ENCODE results near the gene ZC3H11A. TPM values are rescaled to one million over a fixed set of nuclear protein-coding genes. Genes with fewer than 3 reads are reported as not detected.
A peak's percentile ranks its signal among the peaks of the same experiment; 100 is the strongest.

ZC3H11A gene
- total RNA-seq, 4 donors from 2014 or later: 99.8 to 153 (median 110) TPM

DNA sequence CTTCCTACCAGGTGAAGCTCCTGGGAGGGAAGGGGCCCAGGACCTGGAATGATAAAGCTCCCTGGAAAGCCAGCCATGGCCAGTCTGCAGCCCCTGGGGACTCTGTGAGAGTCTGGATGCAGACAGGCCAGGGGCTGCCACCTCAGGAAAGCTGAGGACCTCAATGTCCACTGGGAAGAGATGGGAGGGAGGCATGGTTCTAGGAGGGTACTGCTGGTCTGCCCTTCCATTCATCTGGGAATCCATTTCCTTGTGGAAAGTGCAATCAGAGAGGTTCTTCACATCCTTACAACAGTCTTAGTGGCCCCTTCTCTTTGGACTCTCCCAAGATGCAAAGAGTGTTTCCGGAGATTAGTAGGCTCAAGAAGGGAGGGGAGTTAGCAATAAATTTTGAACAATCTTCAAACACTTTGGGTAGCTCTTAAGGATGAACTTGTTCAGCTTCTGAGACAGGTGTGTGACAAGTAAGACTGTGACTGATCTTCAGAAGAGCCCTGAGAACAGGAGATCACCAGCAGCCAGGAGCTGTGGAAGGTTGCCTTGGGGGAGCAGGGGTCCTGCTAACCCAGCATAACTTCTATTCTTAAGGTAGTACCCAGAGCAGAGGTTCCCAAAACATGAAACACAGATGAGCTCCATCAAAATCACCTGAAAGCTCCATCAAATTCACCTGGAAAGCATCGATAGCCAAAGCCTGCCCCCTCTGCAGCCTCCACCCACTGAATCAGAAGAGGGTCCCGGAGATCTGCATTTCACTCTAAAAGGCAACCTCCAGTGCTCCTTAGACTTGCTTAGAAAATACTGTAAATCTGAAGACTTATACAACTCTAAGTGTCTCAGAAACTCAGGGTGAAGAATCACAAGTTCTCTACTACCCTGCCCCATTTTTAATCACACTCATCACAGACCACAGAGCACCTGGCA lies 31.1 kb upstream of the ZC3H11A start:
- peak overlapping the region; percentile 36 for H3K27ac ChIP-seq
- DNase-seq (ENCODE audit: low spot score in 2 of 2): no peak
- no peak overlapping the region for H3K4me3 ChIP-seq
- H3K4me1 ChIP-seq: peaks cover 12% of the 10 kb centered on the region
- H3K27me3 ChIP-seq: no peaks in the 10 kb centered on the region
- TF ChIP-seq, protein P1, sequence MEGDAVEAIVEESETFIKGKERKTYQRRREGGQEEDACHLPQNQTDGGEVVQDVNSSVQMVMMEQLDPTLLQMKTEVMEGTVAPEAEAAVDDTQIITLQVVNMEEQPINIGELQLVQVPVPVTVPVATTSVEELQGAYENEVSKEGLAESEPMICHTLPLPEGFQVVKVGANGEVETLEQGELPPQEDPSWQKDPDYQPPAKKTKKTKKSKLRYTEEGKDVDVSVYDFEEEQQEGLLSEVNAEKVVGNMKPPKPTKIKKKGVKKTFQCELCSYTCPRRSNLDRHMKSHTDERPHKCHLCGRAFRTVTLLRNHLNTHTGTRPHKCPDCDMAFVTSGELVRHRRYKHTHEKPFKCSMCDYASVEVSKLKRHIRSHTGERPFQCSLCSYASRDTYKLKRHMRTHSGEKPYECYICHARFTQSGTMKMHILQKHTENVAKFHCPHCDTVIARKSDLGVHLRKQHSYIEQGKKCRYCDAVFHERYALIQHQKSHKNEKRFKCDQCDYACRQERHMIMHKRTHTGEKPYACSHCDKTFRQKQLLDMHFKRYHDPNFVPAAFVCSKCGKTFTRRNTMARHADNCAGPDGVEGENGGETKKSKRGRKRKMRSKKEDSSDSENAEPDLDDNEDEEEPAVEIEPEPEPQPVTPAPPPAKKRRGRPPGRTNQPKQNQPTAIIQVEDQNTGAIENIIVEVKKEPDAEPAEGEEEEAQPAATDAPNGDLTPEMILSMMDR (IDR thresholded peaks at IDR 0.05): no peak
- TF ChIP-seq EP300 (IDR thresholded peaks at IDR 0.05) (no peak), POLR2AphosphoS5 (IDR thresholded peaks at IDR 0.05) (no peak), POLR2A (IDR thresholded peaks at IDR 0.05) (no peak)
- no peaks in the 10 kb centered on the region for H3K36me3 ChIP-seq
- H3K9me3 ChIP-seq: no peaks in the 10 kb centered on the region
- WGBS: 89% methylated on average over 3 of the region's 3 CpGs

DNA sequence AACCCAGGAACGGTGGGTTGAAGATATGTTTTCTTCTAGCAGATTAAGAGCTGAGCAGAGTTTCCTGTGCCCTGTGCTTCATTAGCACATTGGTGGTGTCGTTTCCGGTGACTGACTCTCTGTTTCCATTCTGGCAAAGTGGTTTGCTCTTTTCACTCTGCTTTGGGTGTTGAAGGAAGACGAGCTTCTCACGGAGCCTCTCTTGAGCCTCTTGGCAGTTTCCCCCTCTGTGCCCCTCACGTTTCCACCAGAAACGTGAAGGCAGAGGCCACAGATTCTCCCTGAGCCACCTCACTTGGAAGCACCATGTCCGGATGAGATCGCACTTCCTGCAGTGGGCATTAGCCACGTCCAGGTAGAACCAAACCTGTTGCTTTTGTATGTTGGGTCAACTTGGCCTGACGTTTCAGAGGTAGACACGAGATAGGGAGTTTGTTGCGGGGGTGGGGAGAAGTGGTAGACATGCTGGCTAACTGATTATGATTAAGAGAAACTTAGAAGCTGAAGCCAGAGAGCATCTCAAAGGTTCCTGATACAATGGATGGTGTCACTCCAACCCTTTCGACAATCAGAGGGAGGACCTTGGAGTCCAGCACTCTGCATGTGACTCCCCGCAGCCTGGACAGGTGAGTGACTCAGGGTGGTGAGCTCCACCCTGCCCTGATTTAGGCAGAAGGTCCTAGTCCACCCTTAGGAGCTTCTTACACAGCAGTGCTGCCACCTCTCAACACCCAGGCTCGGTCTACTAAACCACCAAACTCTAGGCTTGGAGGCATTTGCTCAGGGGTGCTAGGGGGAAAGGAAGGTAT lies 30.2 kb upstream of the ZC3H11A start, which contains the start of gene LAX1:
Gene LAX1 (plus strand): TSS at position 155 of the 809 bp plus-strand sequence. CDS start 383 bp downstream, at position 538.
- Histone ChIP-seq H3K4me1 (peaks cover 17% of the 10 kb centered on the region), H3K36me3 (no peaks in the 10 kb centered on the region), H3K27ac (peak within 1 kb of the TSS; percentile 36), H3K9me3 (no peaks in the 10 kb centered on the region), H3K4me3 (peak within 1 kb of the TSS; percentile 5), H3K27me3 (no peaks in the 10 kb centered on the region)
- WGBS: 74% methylated on average over 16 of the region's 16 CpGs
- TF ChIP-seq POLR2A (IDR thresholded peaks at IDR 0.05) (peak in 1 of 2 donors; percentile 63), POLR2AphosphoS5 (IDR thresholded peaks at IDR 0.05) (no peak), EP300 (IDR thresholded peaks at IDR 0.05) (no peak)
- TF ChIP-seq, protein P1 (IDR thresholded peaks at IDR 0.05): no peak
- DNase-seq (ENCODE audit: low spot score in 2 of 2): no peak

DNA sequence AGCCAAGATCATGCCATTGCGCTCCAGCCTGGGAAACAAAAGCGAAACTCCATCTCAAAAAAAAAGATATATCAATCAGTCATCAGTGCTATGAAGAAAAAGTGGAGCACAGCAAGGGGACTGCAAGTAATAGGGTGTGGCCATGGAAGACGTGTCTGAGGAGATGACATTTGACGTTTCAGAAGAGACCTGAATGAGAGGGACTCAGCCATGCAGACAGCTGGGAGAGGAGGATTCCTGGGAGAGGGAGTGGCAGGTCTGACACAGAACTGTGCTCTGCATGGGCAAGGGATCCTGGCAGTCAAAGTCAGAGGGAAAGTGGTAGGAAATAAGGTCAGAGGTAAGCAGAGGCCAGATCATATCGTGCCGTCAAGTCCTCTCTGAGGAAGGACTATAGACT lies 27.2 kb upstream of the ZC3H11A start:
- Histone ChIP-seq H3K27ac (peak overlapping the region; percentile 68), H3K4me1 (peaks cover 22% of the 10 kb centered on the region), H3K36me3 (no peaks in the 10 kb centered on the region), H3K4me3 (no peak overlapping the region), H3K27me3 (no peaks in the 10 kb centered on the region), H3K9me3 (no peaks in the 10 kb centered on the region)
- TF ChIP-seq POLR2AphosphoS5 (IDR thresholded peaks at IDR 0.05) (no peak), POLR2A (IDR thresholded peaks at IDR 0.05) (no peak), EP300 (IDR thresholded peaks at IDR 0.05) (no peak)
- TF ChIP-seq, protein P1 (IDR thresholded peaks at IDR 0.05): no peak
- DNase-seq (ENCODE audit: low spot score in 2 of 2): no peak
- 61% methylated on average over 6 of the region's 6 CpGs for WGBS

DNA sequence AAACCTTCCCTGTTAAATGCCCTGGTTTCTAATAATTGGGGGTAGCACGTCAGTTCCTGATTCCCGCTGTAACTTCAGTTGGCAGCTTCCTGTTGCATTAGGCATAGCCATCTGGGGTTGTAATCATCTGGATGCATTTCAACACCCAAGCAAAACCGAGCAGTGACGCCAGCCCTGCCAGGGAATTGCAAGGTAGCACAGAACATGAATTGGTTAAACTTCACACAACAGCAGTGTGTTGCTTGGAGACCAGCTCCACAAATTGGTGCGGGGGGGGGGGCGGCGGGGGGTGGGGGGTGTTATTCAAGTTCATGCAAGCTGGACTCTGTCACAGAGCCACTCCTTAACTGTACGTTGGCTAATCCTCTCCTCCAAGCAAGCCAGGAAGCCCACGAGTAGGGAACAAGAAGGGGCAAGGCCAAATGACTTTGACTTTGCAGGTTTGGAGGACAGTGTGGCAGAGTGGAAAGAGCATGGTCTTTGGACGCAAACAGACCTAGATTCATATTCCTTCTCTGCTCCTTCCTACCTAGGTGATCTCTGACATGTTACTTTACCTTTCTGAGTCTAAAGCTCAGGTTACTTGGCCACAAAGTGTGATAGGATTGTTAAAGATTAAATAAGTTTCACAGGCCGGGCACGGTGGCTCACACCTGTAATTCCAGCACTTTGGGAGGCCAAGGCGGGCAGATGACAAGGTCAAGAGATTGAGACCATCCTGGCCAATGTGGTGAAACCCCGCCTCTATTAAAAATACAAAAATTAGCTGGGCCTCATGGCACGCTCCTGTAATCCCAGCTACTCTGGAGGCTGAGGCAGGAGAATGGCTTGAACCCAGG lies 25.7 kb upstream of the ZC3H11A start:
- DNase-seq (ENCODE audit: low spot score in 2 of 2): peak; percentile 88 to 92
- H3K9me3 ChIP-seq: no peaks in the 10 kb centered on the region
- no peaks in the 10 kb centered on the region for H3K36me3 ChIP-seq
- peaks cover 22% of the 10 kb centered on the region for H3K4me1 ChIP-seq
- 39% methylated on average over 14 of the region's 15 CpGs for WGBS
- peak overlapping the region; percentile 68 for H3K27ac ChIP-seq
- no peaks in the 10 kb centered on the region for H3K27me3 ChIP-seq
- no peak for TF ChIP-seq EP300 (IDR thresholded peaks at IDR 0.05)
- TF ChIP-seq POLR2AphosphoS5 (IDR thresholded peaks at IDR 0.05): peak in 1 of 3 donors; percentile 90
- H3K4me3 ChIP-seq: peak overlapping the region; percentile 17

DNA sequence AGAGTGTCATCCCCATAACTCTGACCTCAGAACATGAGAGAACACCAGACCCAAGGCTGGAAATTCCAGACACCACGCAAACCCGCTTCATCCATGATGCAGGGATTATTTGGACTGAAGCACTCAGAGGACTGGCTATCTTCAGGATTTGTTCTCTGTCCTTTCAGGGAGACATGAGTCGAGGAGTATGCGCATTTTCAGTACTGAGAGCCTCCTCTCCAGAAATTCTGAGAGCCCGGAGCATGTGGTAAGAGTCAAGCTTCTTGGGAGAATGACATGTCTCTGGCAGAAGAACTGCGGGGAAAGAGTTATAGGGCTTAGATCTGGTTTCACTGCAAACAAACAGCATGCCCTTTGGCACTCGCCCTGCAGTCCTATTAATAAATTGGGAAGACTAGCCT lies 23.5 kb upstream of the ZC3H11A start:
- 49% methylated on average over 7 of the region's 7 CpGs for WGBS
- Histone ChIP-seq H3K4me3 (no peak overlapping the region), H3K4me1 (peaks cover 22% of the 10 kb centered on the region), H3K9me3 (no peaks in the 10 kb centered on the region), H3K27ac (no peak overlapping the region), H3K27me3 (no peaks in the 10 kb centered on the region), H3K36me3 (no peaks in the 10 kb centered on the region)
- TF ChIP-seq, protein P1 (IDR thresholded peaks at IDR 0.05): no peak
- TF ChIP-seq POLR2A (IDR thresholded peaks at IDR 0.05) (no peak), EP300 (IDR thresholded peaks at IDR 0.05) (no peak), POLR2AphosphoS5 (IDR thresholded peaks at IDR 0.05) (no peak)
- no peak for DNase-seq (ENCODE audit: low spot score in 2 of 2)
